ENCODE measurements around the gene RAB13.

RAB13 gene

DNA sequence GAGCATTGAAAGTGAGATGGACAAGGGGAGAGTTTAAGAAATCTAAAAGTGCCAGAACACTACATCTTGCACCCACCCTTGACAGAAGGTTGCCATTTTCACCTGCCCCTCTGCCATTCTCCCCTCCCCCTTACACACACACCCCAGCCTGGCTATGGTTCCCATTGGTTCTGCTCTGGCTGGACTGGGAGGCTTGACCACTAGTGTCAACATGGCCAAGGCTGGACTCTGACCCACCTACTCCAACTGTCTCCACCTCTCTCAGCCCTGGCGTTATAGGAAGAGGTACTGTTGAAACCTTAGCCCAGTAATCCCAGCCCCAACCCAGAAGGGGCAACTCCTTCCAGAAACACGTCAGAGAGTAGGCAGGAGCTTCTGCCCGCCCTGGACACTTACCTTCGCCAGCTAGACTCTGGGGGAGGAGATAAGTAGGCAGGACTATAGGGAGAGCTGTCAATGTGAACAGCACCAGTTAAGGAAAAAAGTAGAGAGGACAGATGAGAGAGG, 32.2 kb downstream of the RAB13 start:
- no peak overlapping the region for H3K27ac ChIP-seq
- TF ChIP-seq, protein P1, sequence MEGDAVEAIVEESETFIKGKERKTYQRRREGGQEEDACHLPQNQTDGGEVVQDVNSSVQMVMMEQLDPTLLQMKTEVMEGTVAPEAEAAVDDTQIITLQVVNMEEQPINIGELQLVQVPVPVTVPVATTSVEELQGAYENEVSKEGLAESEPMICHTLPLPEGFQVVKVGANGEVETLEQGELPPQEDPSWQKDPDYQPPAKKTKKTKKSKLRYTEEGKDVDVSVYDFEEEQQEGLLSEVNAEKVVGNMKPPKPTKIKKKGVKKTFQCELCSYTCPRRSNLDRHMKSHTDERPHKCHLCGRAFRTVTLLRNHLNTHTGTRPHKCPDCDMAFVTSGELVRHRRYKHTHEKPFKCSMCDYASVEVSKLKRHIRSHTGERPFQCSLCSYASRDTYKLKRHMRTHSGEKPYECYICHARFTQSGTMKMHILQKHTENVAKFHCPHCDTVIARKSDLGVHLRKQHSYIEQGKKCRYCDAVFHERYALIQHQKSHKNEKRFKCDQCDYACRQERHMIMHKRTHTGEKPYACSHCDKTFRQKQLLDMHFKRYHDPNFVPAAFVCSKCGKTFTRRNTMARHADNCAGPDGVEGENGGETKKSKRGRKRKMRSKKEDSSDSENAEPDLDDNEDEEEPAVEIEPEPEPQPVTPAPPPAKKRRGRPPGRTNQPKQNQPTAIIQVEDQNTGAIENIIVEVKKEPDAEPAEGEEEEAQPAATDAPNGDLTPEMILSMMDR (IDR thresholded peaks at IDR 0.05): no peak
- DNase-seq (ENCODE audit: low spot score): no peak
- no peak overlapping the region for H3K4me3 ChIP-seq

DNA sequence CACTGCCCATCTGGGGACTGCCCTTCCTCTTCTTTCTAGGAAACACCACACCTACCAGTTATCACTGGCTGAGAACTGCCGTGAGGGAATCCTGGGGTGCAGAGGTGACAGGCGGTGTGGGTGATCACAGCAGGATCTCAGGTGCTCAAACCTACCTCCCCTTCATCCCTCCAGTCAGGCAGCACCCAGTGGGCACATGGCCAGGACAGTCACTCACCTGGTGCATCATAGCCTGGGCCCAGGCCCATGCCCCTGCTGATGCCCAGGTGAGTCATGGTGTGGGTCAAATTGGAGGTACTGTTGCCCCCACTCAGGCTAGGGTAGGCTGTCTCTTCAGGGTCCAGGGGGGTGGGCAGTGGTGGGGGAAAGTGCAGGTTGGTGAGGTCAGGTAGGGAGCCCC, 34.3 kb downstream of the RAB13 start:
- Histone ChIP-seq H3K4me3 (no peak overlapping the region), H3K27ac (no peak overlapping the region)
- TF ChIP-seq, protein P1 (IDR thresholded peaks at IDR 0.05): no peak
- DNase-seq (ENCODE audit: low spot score): no peak

DNA sequence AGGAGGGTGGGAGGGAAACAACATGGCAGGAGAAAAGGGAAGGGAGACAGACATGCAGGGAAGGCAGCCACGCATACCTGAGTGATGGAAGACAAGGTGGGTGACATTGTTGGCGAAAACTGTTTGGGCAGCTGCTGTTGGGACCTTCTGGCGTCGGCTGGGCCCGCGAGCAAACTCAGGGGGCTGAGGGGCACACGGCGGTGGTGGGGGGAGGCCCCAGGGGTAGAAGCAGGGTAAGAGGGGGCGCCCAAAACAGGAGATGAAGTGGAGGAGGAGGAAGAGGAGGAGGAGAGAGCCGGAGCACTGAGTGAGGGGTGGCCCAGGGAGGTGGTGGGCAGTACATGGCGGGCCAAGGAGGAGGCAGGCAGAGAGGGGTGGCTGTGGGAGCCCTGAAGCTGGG, 35.0 kb downstream of the RAB13 start:
- no peak for DNase-seq (ENCODE audit: low spot score)
- H3K4me3 ChIP-seq: no peak overlapping the region
- H3K27ac ChIP-seq: no peak overlapping the region
- TF ChIP-seq, protein P1 (IDR thresholded peaks at IDR 0.05): no peak

DNA sequence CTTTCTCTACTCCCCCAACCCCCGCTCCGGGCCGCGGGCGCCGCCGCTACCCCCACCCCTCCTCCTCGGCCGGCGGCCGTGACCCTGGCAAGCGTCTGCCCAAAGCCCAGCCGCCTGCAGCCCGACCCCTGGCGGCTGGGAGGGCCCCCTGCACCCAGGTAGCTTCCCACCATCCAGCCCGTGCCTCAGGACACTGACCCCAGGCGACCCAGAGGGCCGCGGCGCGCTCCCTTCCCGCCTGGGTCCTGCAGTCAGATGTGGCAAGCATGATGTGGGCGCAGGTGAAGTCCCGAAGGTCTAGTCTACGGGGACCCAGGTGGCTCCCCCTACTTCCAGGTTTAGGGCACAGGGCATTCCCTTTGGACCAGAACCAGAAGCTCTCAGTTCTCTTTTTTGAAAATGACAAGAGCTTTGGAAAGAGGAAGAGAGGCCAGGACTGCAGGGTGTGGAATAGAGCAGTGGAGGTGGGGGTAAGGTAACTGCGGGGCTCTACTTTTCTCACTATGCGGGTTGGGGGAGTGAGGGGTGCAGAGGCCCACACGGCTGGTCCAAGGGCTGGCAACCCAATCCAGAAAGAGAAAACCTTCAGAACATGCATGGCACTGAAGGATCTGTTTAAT, 39.4 kb downstream of the RAB13 start, which contains the start of gene DENND4B:
Gene DENND4B (minus strand): TSS at position 97 of the 620 bp plus-strand sequence. CDS start 2,344 bp downstream, outside the sequence.
- Histone ChIP-seq H3K4me3 (peak within 1 kb of the TSS; percentile 89), H3K27ac (peak within 1 kb of the TSS; percentile 97 to 98)
- TF ChIP-seq, protein P1 (IDR thresholded peaks at IDR 0.05): peak; percentile 98
- DNase-seq (ENCODE audit: low spot score): no peak

DNA sequence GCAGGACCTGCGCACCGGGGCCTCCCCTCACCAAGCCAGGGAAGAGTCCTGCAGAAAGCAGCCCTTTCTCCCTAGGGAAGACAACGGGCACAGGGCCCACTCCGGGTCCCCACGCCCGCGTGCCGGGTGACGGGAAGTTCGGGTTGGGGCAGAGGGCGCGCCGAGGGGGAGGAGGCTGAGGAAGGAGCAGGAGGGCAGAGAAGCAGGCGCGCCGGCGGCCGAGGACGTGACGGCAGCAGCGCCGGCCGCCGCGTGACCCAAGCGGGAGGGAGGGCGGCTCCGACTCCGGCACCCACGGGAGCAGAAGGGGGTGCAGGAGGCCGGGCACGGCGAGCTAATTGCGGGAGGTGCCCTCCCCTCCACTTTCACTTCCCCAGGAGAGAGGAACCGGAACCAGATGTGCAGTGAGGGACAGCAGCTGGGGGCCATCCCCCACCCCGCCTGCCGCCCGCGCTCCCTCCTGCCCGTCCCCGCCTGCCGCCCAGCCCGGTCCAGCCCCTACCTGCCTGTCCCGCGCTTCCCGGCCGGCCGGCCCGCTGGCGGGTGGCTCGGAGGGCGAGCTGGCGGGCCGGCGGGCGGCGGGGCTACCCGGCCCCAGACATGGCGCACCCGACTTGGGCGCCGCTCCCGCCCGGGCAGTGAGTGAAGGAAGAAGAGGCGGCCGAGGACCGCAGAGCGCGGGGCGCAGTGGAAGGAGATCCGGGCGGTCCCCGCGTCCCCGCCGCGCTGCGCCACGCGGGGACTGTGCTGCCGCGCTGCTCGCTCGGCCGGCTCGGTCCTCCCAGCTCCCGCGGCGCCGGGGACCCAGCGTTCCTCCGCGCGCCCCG, 40.1 kb downstream of the RAB13 start:
- DNase-seq (ENCODE audit: low spot score): peak; percentile 91
- Histone ChIP-seq H3K4me3 (peak overlapping the region; percentile 89), H3K27ac (peak overlapping the region; percentile 97 to 98)
- TF ChIP-seq, protein P1 (IDR thresholded peaks at IDR 0.05): no peak

DNA sequence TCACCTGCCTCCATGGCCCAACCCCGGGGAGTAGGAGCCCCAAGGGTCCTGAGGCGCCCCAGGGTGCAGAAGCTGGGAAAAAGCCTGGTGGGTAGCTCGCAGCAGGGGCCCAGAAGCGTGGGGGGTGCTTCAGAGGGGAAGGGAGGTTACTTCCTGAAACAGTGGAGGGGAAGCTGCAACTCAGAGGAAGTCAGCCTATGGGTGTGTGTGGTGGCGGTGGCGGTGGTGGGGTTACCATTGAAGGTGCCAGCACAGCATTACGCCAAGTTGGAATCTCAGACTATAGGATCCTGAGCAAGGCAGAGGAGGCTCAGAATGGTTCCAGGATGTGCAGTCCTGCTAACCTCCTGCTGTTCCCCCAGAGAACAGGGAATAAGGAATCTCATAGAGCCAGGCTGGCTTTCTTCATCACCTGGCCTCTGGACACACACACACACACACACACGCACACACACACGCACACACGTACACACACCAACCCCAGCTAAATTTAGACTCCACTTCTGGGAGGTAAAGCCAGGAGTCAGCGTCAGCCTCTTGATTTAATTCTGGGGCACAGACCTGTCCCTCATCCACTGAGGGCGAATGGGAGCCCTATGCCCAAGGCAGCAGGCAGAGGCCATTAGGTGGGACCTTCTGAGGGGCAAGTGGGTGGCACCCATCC, 40.9 kb downstream of the RAB13 start:
- DNase-seq (ENCODE audit: low spot score): no peak
- TF ChIP-seq, protein P1 (IDR thresholded peaks at IDR 0.05): no peak
- Histone ChIP-seq H3K27ac (peak overlapping the region; percentile 97 to 98), H3K4me3 (peak overlapping the region; percentile 89)

Measured in coronary artery (tissue), 2 donors.